Stimulated activated CD8-positive, alpha-beta memory T cell treated with anti-CD3 and anti-CD28 coated beads, Interleukin-12 subunit alpha, Interleukin-12 subunit beta, amount 100 ng/mL, for 24 hours (primary cell): ENCODE data around the gene KCNQ2.

Source experiments
- DNase-seq: peaks from one replicate; pipeline ENCODE4 v3.0.0-alpha.2; 2020; ENCODE audit errors: extremely low read depth

Gene KCNQ2

DNA sequence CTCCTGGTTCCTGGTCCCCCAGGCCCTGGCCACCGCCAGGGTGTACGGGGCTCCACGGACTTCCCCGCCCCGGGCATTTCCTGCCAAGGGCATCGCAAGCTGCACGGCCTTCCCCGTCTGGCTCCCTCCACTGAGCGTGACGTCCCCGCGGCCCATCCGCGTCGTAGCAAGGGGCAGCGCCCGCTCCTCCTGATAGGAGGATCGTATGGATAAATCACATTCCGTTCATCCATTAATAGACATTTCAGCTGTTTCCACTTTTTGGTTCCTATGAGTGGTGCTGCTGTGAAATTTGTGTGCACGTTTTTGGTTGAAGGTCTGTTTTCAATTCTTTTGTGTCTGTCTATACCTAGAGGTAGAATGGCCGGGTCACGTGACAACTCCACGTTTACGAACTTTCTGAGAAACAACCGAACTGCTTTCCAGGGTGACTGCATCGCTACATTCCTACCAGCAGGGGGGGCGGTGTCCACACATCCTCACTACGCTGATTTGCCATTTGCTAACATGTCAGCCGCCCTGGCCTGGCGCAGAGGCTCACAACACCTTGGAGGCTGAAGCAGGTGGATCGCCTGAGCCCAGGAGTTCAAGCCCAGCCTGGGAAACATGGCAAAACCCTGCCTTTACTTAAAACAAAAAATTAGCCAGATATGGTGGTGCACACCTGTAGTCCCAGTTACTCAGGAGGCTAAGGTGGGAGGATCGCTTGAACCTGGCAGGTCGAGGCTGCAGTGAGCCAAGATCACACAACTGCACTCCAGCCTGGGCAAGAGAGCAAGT lies 37.7 kb downstream of the KCNQ2 start:
- peak; percentile 32 for DNase-seq

DNA sequence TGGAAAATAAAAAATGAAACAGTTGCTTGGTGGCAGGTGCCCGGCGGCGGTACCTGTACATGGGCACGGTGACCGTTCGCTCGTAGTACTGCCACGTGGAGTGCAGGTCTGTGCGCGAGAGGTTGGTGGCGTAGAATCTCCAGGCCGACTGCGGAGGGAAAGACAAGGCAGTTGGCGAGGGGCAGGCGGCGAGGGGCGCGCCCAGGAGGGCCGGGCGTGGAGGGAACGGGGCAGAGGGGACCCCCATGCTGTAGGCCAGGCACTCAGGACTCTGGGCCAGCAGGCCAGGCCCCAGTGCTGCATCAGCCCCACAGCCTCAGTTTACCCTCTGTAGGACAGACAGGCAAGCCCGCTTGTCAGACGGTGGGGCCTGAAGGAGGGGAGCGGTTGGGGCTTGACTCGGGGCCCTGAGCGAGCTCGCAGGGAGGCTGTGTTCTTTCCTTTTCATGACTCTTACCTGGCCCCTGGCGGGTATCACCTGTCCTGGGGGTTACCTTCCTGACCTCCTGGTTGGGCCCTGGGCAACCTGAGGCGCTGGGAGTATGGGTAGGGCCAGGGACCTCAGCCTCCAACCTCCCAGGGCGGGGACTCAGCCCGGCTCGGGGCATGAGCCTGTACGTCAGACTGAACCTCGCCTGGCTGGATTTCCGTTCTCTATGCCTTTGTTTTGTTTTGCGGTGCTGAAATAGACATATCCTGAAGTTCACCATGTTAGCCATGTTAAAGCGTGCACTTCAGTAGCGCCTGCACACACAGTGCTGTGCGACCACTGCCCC lies 38.5 kb downstream of the KCNQ2 start:
- DNase-seq = no peak

DNA sequence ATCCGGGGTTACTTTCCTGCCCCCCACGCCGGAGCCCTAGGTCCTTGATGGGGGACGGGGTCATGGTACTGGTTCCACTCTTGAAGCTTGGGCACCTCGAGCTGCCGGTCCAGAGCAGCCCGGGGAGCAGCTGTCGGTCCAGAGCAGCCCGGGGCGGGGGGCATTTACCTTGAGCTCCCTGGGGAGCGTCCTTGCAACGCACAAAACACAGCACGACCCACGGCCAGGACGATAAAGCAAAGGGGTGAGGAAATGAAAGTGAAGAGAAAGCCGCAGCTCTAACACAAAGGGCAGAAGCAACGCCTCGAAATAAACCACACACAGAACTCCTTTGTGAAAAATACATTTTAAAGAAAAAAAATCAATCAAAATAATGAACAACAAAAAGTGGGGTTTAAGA lies 39.1 kb downstream of the KCNQ2 start:
- DNase-seq = no peak

DNA sequence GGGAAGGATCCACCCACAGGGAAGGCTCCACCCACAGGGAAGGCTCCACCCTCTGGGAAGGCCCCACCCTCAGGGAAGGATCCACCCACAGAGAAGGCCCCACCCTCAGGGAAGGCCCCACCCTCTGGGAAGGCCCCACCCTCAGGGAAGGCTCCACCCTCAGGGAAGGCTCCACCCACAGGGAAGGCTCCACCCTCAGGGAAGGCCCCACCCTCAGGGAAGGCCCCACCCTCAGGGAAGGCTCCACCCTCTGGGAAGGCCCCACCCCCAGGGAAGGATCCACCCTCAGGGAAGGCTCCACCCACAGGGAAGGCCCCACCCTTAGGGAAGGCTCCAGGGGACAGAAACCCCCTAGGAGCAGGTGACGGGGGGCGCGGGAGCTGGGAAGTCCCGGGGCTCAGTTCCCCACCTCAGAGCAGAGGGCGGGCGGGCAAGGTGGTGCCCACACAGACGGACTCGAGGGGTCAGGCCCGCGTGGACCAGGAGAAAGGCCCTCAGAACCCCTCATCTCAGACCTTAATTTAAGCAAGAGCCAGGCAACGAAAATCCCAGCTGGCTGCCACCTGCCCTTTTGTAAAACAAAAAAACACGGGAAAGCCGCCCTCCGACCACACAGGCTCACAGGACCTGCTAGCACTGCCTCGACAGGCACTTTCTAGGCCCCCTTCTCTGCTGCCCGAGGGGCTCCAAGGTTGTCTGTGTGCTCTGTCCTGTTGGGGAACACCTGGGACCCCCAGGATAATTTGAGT lies 39.7 kb downstream of the KCNQ2 start:
- DNase-seq = no peak

DNA sequence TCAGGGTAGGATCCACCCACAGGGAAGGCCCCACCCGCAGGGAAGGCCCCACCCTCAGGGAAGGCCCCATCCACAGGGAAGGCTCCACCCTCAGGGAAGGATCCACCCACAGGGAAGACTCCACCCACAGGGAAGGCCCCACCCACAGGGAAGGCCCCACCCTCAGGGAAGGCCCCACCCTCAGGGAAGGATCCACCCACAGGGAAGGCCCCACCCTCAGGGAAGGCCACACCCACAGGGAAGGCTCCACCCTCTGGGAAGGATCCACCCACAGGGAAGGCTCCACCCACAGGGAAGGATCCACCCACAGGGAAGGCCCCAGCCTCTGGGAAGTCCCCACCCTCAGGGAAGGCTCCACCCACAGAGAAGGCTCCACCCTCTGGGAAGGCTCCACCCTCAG lies 40.5 kb downstream of the KCNQ2 start:
- no peak for DNase-seq

DNA sequence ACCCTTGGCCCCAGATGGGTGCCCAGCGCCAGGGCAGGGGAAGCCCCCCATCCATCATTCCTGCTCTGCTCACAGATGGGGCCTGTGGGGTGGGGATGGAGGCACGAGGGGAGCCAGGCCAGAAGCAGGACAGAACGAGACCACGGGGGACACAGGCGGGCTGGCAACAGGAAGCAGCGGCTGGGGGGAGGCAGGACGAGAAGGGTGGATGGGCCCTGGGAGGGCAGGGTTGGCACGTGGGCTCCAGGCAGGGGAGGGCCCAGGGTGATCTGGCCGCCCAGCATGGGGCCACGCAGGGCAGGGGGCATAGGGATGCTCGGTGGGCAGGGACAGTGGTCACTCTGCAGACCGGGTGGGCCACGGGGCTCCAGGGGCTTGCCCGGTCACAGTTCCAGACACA lies 41.6 kb downstream of the KCNQ2 start:
- no peak for DNase-seq

DNA sequence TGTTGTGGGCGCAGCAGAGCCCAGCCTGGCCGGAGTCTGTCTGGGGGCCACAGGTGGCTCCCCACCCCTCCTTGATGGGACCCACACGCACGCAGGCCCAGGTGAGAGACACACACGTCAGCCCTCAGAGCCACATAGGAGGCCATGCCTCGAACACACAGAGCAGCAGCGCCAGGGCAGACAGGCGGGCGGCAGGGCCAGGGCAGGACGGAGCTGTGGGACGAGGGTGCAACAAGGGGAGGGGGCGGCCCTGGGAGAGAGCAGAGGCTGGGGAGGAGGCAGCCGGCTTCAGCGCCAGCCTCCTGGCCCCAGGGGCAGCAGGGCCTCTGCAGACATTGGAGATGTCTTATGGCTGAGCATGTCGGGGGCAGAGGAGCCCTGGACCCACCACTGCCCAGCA lies 42.5 kb downstream of the KCNQ2 start:
- DNase-seq = no peak

DNA sequence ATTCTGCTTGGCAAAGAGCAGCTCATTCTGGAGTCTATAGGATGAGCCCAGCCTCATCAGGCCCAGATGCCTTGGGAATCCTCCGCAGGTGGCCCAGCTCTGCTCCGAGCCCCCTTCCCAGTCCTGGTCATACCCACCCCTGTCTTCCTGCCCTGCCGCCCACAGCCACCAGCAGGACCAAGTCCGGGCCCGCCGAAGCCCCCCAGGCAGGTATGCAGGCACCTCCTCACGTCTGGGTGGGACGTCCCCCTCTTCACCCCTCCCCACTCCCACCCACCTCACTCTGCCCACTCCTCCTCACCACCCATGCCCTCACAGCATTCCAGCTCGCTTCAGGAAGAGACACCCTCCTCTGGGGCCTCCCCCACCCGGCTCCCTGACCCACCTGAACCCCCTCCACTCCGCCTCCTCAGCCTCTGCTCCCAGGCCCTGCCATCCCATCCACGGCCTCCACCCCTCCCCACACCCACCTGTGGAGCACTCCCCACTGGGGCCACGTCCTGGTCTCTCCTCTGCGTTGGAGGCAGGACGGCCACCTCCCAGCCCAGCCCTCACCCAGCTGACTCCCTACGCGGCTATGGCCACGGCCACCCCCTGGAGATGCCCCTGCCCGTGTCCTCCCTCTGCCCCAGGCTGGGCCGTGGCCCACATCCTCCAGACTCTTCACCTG lies 43.4 kb downstream of the KCNQ2 start:
- DNase-seq = no peak

DNA sequence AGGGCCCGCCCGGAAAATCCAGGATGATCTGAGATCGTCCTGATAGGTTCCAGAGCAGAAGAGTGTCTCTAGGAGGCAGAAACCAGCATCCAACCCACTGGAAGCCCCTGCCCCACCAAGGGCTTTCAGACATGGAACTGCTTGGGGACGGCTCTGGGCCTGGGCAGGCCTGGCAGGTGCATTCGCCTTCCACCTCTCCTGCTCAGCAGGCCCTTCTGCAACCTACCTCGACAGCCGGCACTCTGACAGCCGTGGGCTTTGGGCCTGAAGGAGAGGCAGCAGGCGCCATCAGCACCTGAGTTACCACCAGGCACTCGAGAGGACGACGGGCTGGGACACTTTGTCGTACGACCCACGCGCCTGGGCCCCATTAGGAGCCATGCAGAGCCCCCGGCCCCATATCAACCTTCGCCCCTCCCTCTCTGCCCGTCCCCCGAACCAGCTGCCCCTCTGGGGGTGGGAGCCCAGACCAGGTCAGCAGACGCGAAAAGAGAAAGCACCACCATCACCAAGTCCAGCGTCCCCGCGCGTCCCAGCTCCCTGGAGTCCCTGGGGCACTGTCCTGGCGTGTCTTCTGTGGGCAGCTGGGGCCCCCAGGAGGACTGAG lies 44.6 kb downstream of the KCNQ2 start:
- no peak for DNase-seq

DNA sequence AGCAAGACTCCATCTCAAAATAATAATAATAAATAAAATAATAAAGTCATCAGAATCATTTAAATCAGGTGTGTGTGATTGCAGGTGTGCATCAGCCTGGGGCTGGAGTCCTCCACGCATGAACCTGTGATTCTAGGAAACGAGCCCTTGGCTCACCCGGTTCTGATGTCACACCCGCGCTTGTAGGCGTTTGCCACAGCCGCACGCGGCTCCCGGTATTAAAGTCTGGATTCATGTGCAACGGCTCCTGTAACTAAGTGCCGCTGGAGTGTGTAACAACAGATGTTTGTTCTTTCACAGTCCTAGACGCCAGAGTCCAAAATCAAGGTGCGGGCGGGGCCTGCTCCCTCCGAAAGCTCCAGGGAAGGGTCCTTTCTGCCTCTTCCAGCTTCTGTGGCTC lies 45.2 kb downstream of the KCNQ2 start:
- DNase-seq = no peak

DNA sequence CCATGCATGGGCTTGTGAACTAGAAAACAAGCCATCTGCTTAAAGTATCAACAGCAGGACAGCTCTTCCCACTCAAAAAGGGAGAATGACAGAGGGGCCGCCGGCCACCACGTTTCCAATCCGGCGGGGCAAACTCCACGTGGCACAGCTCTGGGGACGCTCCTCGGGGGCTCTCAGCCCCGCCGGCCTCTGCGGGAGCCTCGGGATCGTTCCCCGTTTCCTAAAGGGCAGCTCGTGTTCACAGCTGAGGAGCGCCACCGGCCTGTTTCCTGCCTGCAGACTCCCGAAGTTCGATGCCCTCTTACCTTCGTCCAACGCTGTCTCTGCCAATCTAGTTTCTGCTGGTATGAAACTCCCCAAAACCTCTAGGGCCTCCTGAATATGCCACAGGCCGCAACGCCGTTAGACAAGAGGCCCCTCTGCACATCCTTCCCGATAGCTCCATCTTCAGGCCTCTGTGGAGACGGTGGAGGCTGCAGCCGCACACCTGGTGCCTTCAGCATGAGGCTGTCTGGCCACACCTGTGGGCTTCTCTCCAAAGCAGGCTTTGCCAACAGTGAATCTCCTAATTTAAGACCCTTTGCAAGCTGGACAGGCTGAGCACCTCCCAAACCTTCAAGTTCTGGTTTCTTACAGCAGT lies 46.5 kb downstream of the KCNQ2 start:
- no peak for DNase-seq

DNA sequence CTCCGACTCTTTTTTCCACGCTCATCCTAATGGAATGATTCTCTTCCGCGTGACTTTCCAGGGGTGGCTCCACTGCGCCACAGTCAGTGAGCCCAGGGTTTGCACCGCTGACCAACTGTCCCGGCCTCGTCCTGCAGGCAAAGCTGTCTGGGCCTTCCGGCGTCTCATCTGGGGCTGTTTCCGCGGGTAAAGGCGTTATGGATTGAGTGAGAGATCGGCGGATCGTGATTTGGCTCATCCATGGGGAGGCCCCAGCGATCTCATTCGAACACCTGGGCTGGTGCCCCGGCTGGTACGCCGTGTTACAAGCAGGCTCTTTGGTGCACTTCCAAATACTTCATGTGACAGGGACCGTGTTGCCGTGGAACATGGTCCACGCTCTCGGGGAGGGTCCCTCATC lies 47.8 kb downstream of the KCNQ2 start:
- no peak for DNase-seq

DNA sequence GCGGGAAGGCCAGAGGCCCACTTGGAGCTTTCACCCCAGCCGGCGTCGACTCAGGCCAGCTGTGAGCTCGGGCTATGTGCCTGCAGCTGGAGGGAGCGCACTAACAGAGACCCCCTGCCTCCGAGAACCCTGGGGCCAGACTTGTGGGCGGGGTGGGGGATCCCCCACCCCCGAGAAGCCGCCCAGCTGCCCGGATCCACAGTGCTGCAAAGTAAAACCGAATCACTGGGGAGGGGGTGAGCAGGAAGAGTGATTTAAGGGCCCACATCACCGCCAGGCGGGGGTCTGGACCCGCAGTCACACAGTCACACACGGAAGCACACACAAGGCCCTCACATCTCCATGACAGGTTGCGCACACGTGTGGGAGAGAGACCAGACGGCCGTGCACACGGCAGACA lies 48.7 kb downstream of the KCNQ2 start:
- DNase-seq = no peak

DNA sequence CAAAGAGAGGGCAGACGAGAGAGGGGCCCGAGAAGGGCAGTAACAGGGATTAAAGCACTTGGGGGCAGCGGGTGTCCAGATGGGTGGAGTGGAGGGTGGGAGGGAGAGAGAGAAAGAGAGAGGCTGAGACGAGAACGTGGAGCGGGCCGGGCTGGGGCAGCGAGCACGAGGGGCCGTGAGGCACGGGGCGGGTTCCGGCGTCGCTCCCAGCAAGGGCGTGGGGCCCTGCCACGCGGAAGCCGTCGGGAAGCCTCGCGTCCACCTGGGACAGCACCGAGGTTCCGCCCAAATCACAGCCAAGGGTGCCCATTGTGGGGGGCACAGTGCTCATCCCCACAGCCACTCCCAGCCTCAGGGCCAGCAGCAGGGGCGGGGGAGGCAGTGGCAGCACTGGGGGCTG lies 49.8 kb downstream of the KCNQ2 start:
- no peak for DNase-seq

DNA sequence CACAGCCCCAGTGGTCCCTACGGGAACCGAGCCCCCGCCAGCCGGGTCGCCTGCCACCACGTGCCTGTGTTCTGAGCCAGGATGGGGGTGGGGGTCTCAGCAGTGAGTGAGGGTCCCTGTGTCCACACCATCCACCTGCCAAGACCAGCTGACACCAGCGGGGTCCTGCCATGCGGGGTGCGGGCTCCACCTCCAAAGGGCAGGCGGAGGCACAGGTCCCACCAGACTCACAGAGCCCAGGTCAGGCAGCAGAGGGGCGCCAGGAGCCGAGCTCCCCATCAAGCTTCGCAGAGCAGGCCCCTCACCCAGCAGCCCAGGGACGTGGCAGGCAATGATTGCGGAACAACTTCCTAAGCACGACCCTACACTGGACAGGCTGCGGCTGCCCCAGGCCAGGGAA lies 50.5 kb downstream of the KCNQ2 start:
- no peak for DNase-seq

DNA sequence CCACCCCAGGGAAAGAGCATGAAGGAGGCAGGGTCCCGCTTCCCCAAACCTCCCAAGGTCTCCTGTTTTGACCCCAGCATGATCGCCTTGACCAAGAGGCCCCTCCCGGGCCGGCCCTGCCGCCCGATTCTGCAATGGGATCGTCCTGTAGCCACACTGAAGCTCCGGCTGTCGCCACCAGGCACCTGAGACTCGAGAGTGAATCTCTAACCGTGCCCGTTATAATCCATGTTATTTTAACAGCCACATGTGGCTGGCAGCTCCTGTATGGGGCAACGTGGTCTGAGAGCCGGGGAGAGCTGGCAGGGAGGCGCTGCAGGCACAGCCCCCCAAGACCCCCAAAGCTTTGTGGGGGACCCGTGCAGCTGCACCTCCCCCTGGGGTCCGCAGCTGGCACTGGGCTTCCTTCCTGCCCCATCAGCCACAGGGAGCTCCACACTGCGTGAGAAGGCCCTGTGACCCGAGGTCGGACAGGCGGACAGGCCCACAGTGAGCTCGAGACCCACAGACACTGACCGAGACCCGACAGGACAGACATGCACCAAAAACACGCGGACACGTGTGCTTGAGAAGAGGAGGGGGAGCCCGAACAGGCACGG lies 51.3 kb downstream of the KCNQ2 start:
- no peak for DNase-seq

DNA sequence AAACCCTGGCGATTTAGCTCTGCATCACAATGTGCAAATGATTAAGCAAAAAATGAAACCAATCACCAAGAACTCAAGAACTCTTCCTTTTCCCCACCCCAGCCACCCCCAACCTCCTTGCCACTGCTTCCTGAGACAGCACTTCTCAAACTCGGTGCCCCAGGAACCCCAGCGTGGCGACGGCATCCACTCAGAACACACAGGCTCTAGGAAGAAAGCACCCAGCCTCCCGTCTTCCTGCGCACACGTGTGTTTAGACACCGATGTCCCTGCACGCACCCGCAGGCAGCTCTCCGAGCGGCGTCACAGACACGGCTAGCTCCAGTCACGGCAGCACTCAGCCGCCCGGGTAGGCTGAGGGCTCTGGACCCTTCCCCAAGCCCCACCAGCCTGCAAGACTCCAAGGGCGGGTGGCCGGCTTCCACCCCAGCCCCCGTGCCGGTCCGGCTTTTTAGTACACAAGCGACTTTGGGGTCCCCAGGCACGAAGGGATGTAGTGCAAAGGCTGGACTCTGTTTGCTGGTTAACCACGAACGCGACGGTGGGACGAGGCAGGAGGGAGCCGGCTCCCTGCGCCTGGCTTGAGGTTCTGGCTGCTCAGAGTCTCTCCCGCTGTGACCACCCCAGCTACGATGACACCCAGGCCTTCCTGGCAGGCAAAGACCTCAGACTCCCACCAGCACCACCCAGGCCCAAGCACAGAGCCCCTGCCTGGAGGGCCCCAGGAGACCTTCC lies 51.9 kb downstream of the KCNQ2 start:
- DNase-seq = no peak

DNA sequence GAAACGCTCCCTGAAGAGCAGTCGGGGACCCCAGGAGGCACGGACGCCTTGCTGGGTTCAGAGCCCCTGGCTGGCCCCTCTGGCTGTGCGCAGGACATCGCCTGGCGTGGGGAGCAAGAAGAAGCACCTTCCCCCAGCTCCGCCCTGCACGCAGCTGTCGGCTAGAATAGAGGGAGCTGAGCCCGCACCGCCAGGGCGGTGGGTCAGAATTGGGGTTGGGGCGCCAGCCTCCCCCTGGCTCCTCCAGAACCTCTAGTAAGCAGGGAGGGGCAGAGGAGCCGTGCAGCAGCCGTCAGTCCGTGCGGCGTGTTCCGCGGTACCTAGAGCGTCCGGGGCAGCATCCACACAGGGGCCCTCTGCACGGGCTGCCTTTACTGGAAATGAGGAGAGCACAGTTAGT lies 53.2 kb downstream of the KCNQ2 start:
- DNase-seq = no peak

DNA sequence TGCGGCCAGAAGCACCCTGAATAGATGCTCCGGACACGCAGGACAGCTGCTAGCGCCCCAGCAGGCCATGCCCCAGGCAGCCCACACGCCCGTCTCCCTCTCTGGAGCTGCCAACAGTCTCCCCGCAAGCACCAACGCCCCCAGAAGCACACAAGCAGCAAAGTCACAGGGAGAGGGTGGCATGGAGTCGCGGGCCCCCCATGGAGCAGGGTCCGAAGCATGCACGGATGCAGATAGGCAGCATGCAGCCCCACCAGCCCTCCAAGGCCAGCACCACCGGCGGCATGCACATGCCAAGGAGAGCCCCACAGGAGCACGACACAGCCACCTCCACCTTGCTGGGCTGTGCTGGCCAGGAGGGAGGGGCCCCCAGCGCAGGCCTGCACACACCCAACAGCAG lies 53.8 kb downstream of the KCNQ2 start:
- DNase-seq = no peak

DNA sequence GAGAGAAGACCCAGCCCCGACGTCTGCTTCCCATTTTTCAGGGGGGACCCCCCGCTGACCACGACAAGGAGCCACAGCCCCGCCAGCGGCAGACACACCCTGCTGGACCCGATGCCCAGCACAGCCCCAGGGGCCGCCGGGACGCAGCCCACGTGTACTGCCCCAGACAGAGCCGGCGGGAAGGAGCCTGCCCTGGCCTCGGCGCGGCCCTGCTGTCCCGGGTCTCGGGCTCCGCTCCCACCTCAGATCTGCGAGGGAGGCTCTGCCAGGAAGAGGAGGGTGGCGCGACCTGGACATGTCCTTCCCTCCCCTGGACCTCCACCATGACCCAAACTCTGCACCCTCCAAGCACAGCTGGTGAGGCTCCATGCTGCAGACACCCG lies 54.7 kb downstream of the KCNQ2 start:
- DNase-seq = no peak
